ENCODE results near the gene MAT1A.

DNA sequence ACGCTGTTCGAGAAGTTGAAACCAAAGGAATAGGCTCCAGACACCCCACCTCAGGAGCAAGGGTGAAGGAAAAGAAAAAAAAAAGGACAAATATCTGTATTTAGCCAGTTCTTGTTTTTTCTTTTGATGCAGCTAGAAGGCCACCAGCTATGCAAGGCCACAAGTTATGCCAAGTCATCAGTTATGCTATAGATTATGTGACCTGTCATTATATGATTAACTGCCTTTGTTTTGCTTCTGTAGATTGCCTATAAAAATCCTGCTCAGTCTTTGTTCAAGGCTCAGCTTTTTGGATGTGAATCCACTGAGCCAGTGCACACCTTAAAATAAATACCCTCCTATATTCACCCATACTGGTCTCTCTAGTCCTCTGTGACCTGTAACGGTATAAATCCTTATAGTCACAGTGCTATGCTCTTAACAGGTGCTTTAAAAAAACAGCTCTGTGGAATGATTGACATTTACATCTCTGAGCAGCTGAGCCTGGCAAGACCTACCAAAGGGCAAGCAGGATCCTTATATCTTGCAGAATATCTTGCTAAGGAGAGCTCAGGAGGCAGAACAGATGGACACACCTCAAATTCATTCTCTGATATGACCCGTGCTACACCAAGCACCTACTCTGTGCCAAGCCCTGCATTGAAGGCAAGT lies 20.4 kb downstream of the MAT1A start:
- TF ChIP-seq, protein P1, sequence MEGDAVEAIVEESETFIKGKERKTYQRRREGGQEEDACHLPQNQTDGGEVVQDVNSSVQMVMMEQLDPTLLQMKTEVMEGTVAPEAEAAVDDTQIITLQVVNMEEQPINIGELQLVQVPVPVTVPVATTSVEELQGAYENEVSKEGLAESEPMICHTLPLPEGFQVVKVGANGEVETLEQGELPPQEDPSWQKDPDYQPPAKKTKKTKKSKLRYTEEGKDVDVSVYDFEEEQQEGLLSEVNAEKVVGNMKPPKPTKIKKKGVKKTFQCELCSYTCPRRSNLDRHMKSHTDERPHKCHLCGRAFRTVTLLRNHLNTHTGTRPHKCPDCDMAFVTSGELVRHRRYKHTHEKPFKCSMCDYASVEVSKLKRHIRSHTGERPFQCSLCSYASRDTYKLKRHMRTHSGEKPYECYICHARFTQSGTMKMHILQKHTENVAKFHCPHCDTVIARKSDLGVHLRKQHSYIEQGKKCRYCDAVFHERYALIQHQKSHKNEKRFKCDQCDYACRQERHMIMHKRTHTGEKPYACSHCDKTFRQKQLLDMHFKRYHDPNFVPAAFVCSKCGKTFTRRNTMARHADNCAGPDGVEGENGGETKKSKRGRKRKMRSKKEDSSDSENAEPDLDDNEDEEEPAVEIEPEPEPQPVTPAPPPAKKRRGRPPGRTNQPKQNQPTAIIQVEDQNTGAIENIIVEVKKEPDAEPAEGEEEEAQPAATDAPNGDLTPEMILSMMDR (IDR thresholded peaks at IDR 0.05; ENCODE audit: poor library complexity) = no peak
- TF ChIP-seq EZH2 (IDR thresholded peaks at IDR 0.05; ENCODE audit: borderline replicate concordance) = no peak
- TF ChIP-seq EZH2phosphoT487 (IDR thresholded peaks at IDR 0.05; ENCODE audit: low read depth, severe bottlenecking, unreplicated experiment) = no peak

All from hepatocyte (in vitro differentiated cells).